IMR-90 (cell line): ENCODE results near the gene RAB31. TPM values are rescaled to one million over a fixed set of nuclear protein-coding genes. Genes with fewer than 3 reads are reported as not detected.

Experiments
- ATAC-seq: fragments of 200-7000 bp; cut with Tn5 transposase; 2 replicates; pipeline ENCODE4 v1.9.1; 2020; ENCODE audit warnings: low read depth, mild to moderate bottlenecking, moderate library complexity
- BruUV-seq: library from RNA; stranded (reverse); fragments of 400-500 nt; replicated peaks from 2 replicates; lab custom pipeline; 2021; lab: Mats Ljungman, UMichigan
- CTCF ChIA-PET: fragments of 300-600 bp; formaldehyde crosslinking; extraction: SDS; loops from one replicate; lab custom pipeline; 2021; ENCODE audit warnings: antibody characterized with exemption; lab: Yijun Ruan, JAX
- POLR2A ChIA-PET: fragments of 300-600 bp; sonication (Branson Sonifier 250); formaldehyde crosslinking; loops from one replicate; lab custom pipeline; 2022; ENCODE audit warnings: antibody characterized with exemption; ENCODE audit not compliant: unreplicated experiment; lab: Charles Lee
- DNase-seq: peaks from one replicate; pipeline ENCODE4 v3.0.0; 2013
- H2AFZ ChIP-seq: replicated peaks from 2 replicates; pipeline ENCODE3; 2013; ENCODE audit warnings: low read length, mild to moderate bottlenecking; ENCODE audit not compliant: poor library complexity
- H2AK5ac ChIP-seq: 2 replicates; pipeline ENCODE4 v1.6.1; 2013; ENCODE audit warnings: low read depth, low read length, inconsistent platforms
- H2AK9ac ChIP-seq: replicated peaks from 2 replicates; pipeline ENCODE3; 2013; ENCODE audit warnings: mild to moderate bottlenecking, low read depth, low read length, moderate library complexity; ENCODE audit not compliant: poor library complexity
- H2BK120ac ChIP-seq: 2 replicates; pipeline ENCODE4 v1.6.1; 2013; ENCODE audit warnings: low read depth, low read length, inconsistent platforms
- H2BK15ac ChIP-seq: 3 replicates; pipeline ENCODE4 v1.6.1; 2013; ENCODE audit warnings: low read depth, low read length, inconsistent platforms
- H2BK20ac ChIP-seq: 2 replicates; pipeline ENCODE4 v1.6.1; 2013; ENCODE audit warnings: low read depth, mild to moderate bottlenecking, inconsistent platforms, low read length, moderate library complexity
- H2BK5ac ChIP-seq: 2 replicates; pipeline ENCODE4 v1.6.1; 2013; ENCODE audit warnings: mild to moderate bottlenecking, low read depth, low read length, inconsistent platforms; ENCODE audit not compliant: poor library complexity, severe bottlenecking
- H3K14ac ChIP-seq: replicated peaks from 2 replicates; pipeline ENCODE4 v1.6.1; 2013; ENCODE audit warnings: low read depth, low read length, inconsistent platforms
- H3K18ac ChIP-seq: 2 replicates; pipeline ENCODE4 v1.6.1; 2013; ENCODE audit warnings: low read depth, low read length, control low read depth
- H3K23ac ChIP-seq: 2 replicates; pipeline ENCODE4 v1.6.1; 2013; ENCODE audit warnings: low read depth, low read length, inconsistent platforms
- H3K27ac ChIP-seq: 2 replicates; pipeline ENCODE4 v1.5.1; 2013; ENCODE audit warnings: mild to moderate bottlenecking, control low read depth, low read length; ENCODE audit not compliant: insufficient read depth
- H3K27me3 ChIP-seq: 2 replicates; pipeline ENCODE4 v1.6.1; 2013; ENCODE audit warnings: low read length; ENCODE audit not compliant: control insufficient read depth, insufficient read depth
- H3K36me3 ChIP-seq: 2 replicates; pipeline ENCODE4 v1.6.1; 2013; ENCODE audit warnings: low read length, mixed read lengths; ENCODE audit not compliant: control insufficient read depth, insufficient read depth
- H3K4ac ChIP-seq: 2 replicates; pipeline ENCODE4 v1.6.1; 2013; ENCODE audit warnings: low read depth, low read length, inconsistent platforms
- H3K4me1 ChIP-seq: 2 replicates; pipeline ENCODE4 v1.6.1; 2013; ENCODE audit warnings: low read length, mixed read lengths; ENCODE audit not compliant: control insufficient read depth, insufficient read depth
- H3K4me2 ChIP-seq: 2 replicates; pipeline ENCODE4 v1.6.1; 2013; ENCODE audit warnings: low read depth, mild to moderate bottlenecking, control low read depth, low read length, moderate library complexity
- H3K4me3 ChIP-seq: 2 replicates; pipeline ENCODE4 v1.5.1; 2013; ENCODE audit warnings: low read depth, mild to moderate bottlenecking, control low read depth, low read length, moderate library complexity; ENCODE audit not compliant: insufficient read depth
- H3K56ac ChIP-seq: 2 replicates; pipeline ENCODE4 v1.6.1; 2013; ENCODE audit warnings: low read length, inconsistent platforms; ENCODE audit not compliant: insufficient read depth; ENCODE audit errors: extremely low read depth
- H3K79me1 ChIP-seq, 2 experiments: 2 replicates each; pipeline ENCODE4 v1.6.1; 2013; ENCODE audit warnings: low read length in 2 of 2, inconsistent platforms in 1 of 2, low read depth in 1 of 2
- H3K9ac ChIP-seq: 2 replicates; pipeline ENCODE4 v1.6.1; 2013; ENCODE audit warnings: low read depth, low read length, control low read depth
- H3K9me1 ChIP-seq: 2 replicates; pipeline ENCODE4 v1.6.1; 2013; ENCODE audit warnings: low read length, inconsistent platforms; ENCODE audit not compliant: insufficient read depth
- H3K9me3 ChIP-seq: 2 replicates; pipeline ENCODE4 v1.6.1; 2013; ENCODE audit warnings: low read length; ENCODE audit not compliant: control insufficient read depth, insufficient read depth
- H4K20me1 ChIP-seq: 2 replicates; pipeline ENCODE4 v1.6.1; 2013; ENCODE audit warnings: low read length, inconsistent platforms; ENCODE audit not compliant: insufficient read depth
- H4K5ac ChIP-seq: 2 replicates; pipeline ENCODE4 v1.6.1; 2013; ENCODE audit warnings: mild to moderate bottlenecking, low read depth, low read length, control low read depth
- H4K8ac ChIP-seq, 2 experiments: 2 replicates each; pipeline ENCODE4 v1.6.1; 2013; ENCODE audit warnings: low read depth in 2 of 2, low read length in 2 of 2, control low read depth in 1 of 2, inconsistent platforms in 1 of 2
- H4K91ac ChIP-seq: 2 replicates; pipeline ENCODE4 v1.6.1; 2013; ENCODE audit warnings: low read depth, low read length, inconsistent platforms; ENCODE audit not compliant: insufficient read depth
- BHLHE40 ChIP-seq: fragments of 150-350 bp; IDR thresholded peaks from 2 replicates; pipeline ENCODE4 v1.6.1; 2016; ENCODE audit warnings: mild to moderate bottlenecking, low read depth, low read length
- CEBPB ChIP-seq: IDR thresholded peaks from 2 replicates; pipeline ENCODE4 v1.6.1; 2012; ENCODE audit warnings: low read depth, low read length, improper control_type of control experiment
- CHD1 ChIP-seq: IDR thresholded peaks from 2 replicates; pipeline ENCODE4 v1.6.1; 2012; ENCODE audit warnings: low read depth, low read length, improper control_type of control experiment
- FOS ChIP-seq: fragments of 150-350 bp; IDR thresholded peaks from 2 replicates; pipeline ENCODE4 v1.6.1; 2016; ENCODE audit warnings: low read depth, low read length
- MAFK ChIP-seq: IDR thresholded peaks from 2 replicates; pipeline ENCODE4 v1.6.1; 2012; ENCODE audit warnings: low read depth, low read length, improper control_type of control experiment
- MAZ ChIP-seq: IDR thresholded peaks from 2 replicates; pipeline ENCODE4 v1.6.1; 2012; ENCODE audit warnings: low read depth, mild to moderate bottlenecking, low read length, improper control_type of control experiment, moderate library complexity, borderline replicate concordance
- NFE2L2 ChIP-seq: fragments of 150-350 bp; IDR thresholded peaks from 2 replicates; pipeline ENCODE4 v1.6.1; 2016; ENCODE audit warnings: low read depth, mild to moderate bottlenecking, low read length
- POLR2A ChIP-seq: IDR thresholded peaks from 2 replicates; pipeline ENCODE4 v1.6.1; 2012; ENCODE audit warnings: mild to moderate bottlenecking, low read depth, low read length
- RAD21 ChIP-seq: IDR thresholded peaks from 2 replicates; pipeline ENCODE4 v1.6.1; 2012; ENCODE audit warnings: low read length, improper control_type of control experiment
- RCOR1 ChIP-seq: IDR thresholded peaks from 2 replicates; pipeline ENCODE4 v1.6.1; 2012; ENCODE audit warnings: mild to moderate bottlenecking, low read length, improper control_type of control experiment; ENCODE audit not compliant: insufficient replicate concordance
- RFX5 ChIP-seq: IDR thresholded peaks from 2 replicates; pipeline ENCODE4 v1.8.0; 2012; ENCODE audit warnings: low read depth, mild to moderate bottlenecking, low read length, moderate library complexity
- SMC3 ChIP-seq: fragments of 150-350 bp; IDR thresholded peaks from 2 replicates; pipeline ENCODE4 v1.6.1; 2016; ENCODE audit warnings: low read depth, mild to moderate bottlenecking, antibody characterized with exemption, low read length, moderate library complexity
- WGBS, 2 experiments: methylation state at CpG; one replicate each; pipeline versions ENCODE4 v1.1.5 to v1.1.7; 2013; ENCODE audit warnings: missing lambda C conversion rate in 2 of 2; ENCODE audit not compliant: insufficient read length in 1 of 2; ENCODE audit errors: extremely low coverage in 2 of 2; 5-methylcytosine and 5-hydroxymethylcytosine counted together
- dilution Hi-C: fragments of 300-500 bp; cut with HindIII; formaldehyde crosslinking; loops from one replicate; pipeline ENCODE4 v1.14.3; 2018; ENCODE audit warnings: low sequenced_read_pairs; ENCODE audit not compliant: unreplicated experiment
- in situ Hi-C: fragments of 300-500 bp; cut with MboI; formaldehyde crosslinking; loops from 3 replicates; pipeline ENCODE4 v1.14.3; 2019; ENCODE audit warnings: low sequenced_read_pairs, inconsistent platforms, mixed read lengths
- intact Hi-C: fragments of 100-400 bp; cut with micrococcal nuclease; formaldehyde crosslinking; loops from 2 replicates; pipeline ENCODE4 v1.10.0; 2022
- polyA plus RNA-seq, 3 experiments: library from polyadenylated mRNA; depleted of rRNA; stranded (reverse); fragments of >200 nt; gene quantifications; 2 replicates each; pipeline ENCODE4 v1.2.3, GENCODE V29; 2012; ENCODE audit warnings: low replicate concordance in 1 of 3
- total RNA-seq: library from RNA; depleted of rRNA; stranded (reverse); fragments of >200 nt; gene quantifications from 2 replicates; pipeline ENCODE4 v1.2.3, GENCODE V29; 2012
- TF ChIP-seq, protein P1 (sequence below): fragments of 150-350 bp; IDR thresholded peaks from 2 replicates; pipeline ENCODE4 v1.6.1; 2017; ENCODE audit warnings: mild to moderate bottlenecking, antibody characterized with exemption, low read length, low read depth
- TF ChIP-seq, protein P2 (sequence below): fragments of 150-350 bp; IDR thresholded peaks from 2 replicates; pipeline ENCODE4 v1.6.1; 2016; ENCODE audit warnings: low read depth, mild to moderate bottlenecking, low read length, moderate library complexity, borderline replicate concordance

The RAB31 gene
- total and polyA plus RNA-seq, 2 of the 4 experiments (the other 2 are of a cell fraction), result 13.8 to 26.9 TPM

DNA sequence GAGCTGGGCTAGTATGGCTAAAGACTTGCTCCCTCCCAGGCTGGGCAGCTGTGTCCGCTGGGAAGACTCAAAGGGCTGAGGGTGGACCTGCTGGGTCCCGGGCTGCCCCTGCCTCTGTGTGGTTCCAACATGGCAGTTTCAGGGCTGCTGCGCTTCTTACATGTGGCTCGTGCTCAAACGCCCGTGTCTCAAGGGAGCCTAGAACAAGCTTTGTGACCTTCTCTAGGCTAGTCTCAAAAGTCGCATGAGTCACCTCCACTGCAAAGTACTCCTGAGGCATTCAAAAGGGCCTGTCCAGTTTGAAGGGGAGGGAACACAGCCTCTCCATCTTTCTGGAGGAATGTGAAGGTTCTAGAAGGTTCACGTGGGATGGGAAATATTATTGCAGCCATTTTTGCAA lies 44.7 kb upstream of the RAB31 start:
- Histone ChIP-seq H2BK20ac (no peak overlapping the region), H3K4me3 (no peak overlapping the region), H3K9me3 (no peaks in the 10 kb centered on the region), H2BK5ac (no peak overlapping the region), H3K36me3 (no peaks in the 10 kb centered on the region), H3K56ac (no peak overlapping the region), H3K14ac (no peak overlapping the region), H3K4ac (no peak overlapping the region), H2AK5ac (no peak overlapping the region; the same call in 1 of the 2 replicates), H3K4me1 (no peaks in the 10 kb centered on the region), H3K18ac (no peak overlapping the region), H4K5ac (no peak overlapping the region), H2BK120ac (no peak overlapping the region), H2AK9ac (no peak overlapping the region), H4K8ac (no peak overlapping the region), H3K9me1 (no peaks in the 10 kb centered on the region), H4K91ac (no peak overlapping the region), H3K27ac (no peak overlapping the region), H3K4me2 (no peak overlapping the region), H4K20me1 (no peaks in the 10 kb centered on the region), H3K23ac (no peak overlapping the region), H3K9ac (no peak overlapping the region), H2BK15ac (no peak overlapping the region), H3K79me1 (no peaks in the 10 kb centered on the region), H2AFZ (peak overlapping the region; percentile 4), H3K27me3 (no peaks in the 10 kb centered on the region)
- WGBS, 2 experiments, result no CpG with 5 or more reads among the region's 8 CpGs
- TF ChIP-seq, protein P1, sequence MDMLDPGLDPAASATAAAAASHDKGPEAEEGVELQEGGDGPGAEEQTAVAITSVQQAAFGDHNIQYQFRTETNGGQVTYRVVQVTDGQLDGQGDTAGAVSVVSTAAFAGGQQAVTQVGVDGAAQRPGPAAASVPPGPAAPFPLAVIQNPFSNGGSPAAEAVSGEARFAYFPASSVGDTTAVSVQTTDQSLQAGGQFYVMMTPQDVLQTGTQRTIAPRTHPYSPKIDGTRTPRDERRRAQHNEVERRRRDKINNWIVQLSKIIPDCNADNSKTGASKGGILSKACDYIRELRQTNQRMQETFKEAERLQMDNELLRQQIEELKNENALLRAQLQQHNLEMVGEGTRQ, result no peak
- TF ChIP-seq NFE2L2, result no peak
- no peak for TF ChIP-seq RCOR1
- TF ChIP-seq RAD21, result no peak
- no peak for TF ChIP-seq CEBPB
- no peak for TF ChIP-seq MAZ
- TF ChIP-seq BHLHE40, result no peak
- TF ChIP-seq MAFK, result no peak
- TF ChIP-seq RFX5, result no peak
- TF ChIP-seq, protein P2, sequence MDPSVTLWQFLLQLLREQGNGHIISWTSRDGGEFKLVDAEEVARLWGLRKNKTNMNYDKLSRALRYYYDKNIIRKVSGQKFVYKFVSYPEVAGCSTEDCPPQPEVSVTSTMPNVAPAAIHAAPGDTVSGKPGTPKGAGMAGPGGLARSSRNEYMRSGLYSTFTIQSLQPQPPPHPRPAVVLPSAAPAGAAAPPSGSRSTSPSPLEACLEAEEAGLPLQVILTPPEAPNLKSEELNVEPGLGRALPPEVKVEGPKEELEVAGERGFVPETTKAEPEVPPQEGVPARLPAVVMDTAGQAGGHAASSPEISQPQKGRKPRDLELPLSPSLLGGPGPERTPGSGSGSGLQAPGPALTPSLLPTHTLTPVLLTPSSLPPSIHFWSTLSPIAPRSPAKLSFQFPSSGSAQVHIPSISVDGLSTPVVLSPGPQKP, result no peak
- no peak for TF ChIP-seq POLR2A
- TF ChIP-seq SMC3, result no peak
- TF ChIP-seq FOS, result no peak
- TF ChIP-seq CHD1, result no peak
- POLR2A ChIA-PET, result no interaction called here
- CTCF ChIA-PET, result no interaction called here
- DNase-seq (no peak), ATAC-seq (no peak)
- BruUV-seq, result no TSS peak
- dilution Hi-C loops, result no loop called here
- intact Hi-C loops, result no loop called here
- in situ Hi-C loops, result no loop called here
